H9 (cell line): ENCODE data around the gene SMO. TPM values are rescaled to one million over a fixed set of nuclear protein-coding genes. Genes with fewer than 3 reads are reported as not detected.

Experiments
- DNase-seq: peaks from one replicate; pipeline ENCODE4 v3.0.0-alpha.2; 2017
- H2AFZ ChIP-seq: one replicate; pipeline ENCODE4 v1.6.1; 2013; ENCODE audit warnings: mild to moderate bottlenecking, low read length, control low read depth, moderate library complexity
- H2AK5ac ChIP-seq: 2 replicates; pipeline ENCODE4 v1.6.1; 2013; ENCODE audit warnings: low read length, control low read depth, mixed read lengths; ENCODE audit not compliant: insufficient read length
- H2BK120ac ChIP-seq: one replicate; pipeline ENCODE4 v1.6.1; 2013; ENCODE audit warnings: low read depth, mild to moderate bottlenecking, low read length, control low read depth, inconsistent platforms; ENCODE audit not compliant: poor library complexity, severe bottlenecking
- H2BK12ac ChIP-seq: 2 replicates; pipeline ENCODE4 v1.6.1; 2013; ENCODE audit warnings: low read length, control low read depth, mixed read lengths, low read depth; ENCODE audit not compliant: insufficient read length
- H2BK15ac ChIP-seq: 2 replicates; pipeline ENCODE4 v1.6.1; 2013; ENCODE audit warnings: low read depth, low read length, control low read depth
- H2BK20ac ChIP-seq: one replicate; pipeline ENCODE4 v1.6.1; 2013; ENCODE audit warnings: low read depth, mild to moderate bottlenecking, low read length, control low read depth, inconsistent platforms; ENCODE audit not compliant: poor library complexity, severe bottlenecking
- H2BK5ac ChIP-seq: 2 replicates; pipeline ENCODE4 v1.6.1; 2013; ENCODE audit warnings: low read length, control low read depth, mixed read lengths; ENCODE audit not compliant: insufficient read length
- H3K14ac ChIP-seq: 2 replicates; pipeline ENCODE4 v1.6.1; 2013; ENCODE audit warnings: low read length, control low read depth; ENCODE audit not compliant: insufficient read depth
- H3K18ac ChIP-seq: 2 replicates; pipeline ENCODE4 v1.6.1; 2013; ENCODE audit warnings: low read depth, mild to moderate bottlenecking, mixed read lengths, low read length, control low read depth; ENCODE audit not compliant: insufficient read length
- H3K23ac ChIP-seq: 2 replicates; pipeline ENCODE4 v1.6.1; 2013; ENCODE audit warnings: low read length, control low read depth, mixed read lengths, low read depth; ENCODE audit not compliant: insufficient read length
- H3K23me2 ChIP-seq: 2 replicates; pipeline ENCODE4 v1.6.1; 2013; ENCODE audit warnings: low read depth, mild to moderate bottlenecking, mixed read lengths, low read length, control low read depth; ENCODE audit not compliant: insufficient read length, poor library complexity, severe bottlenecking
- H3K27ac ChIP-seq: 2 replicates; pipeline ENCODE4 v1.5.1; 2013; ENCODE audit warnings: low read length, control low read depth, mixed read lengths, low read depth; ENCODE audit not compliant: insufficient read length
- H3K27me3 ChIP-seq: 2 replicates; pipeline ENCODE4 v1.6.1; 2013; ENCODE audit warnings: low read length, control low read depth, inconsistent platforms; ENCODE audit not compliant: insufficient read depth
- H3K4ac ChIP-seq: 2 replicates; pipeline ENCODE4 v1.6.1; 2013; ENCODE audit warnings: low read depth, mild to moderate bottlenecking, control low read depth, inconsistent platforms, low read length, moderate library complexity
- H3K4me1 ChIP-seq: 2 replicates; pipeline ENCODE4 v1.6.1; 2013; ENCODE audit warnings: low read length, control low read depth, inconsistent platforms; ENCODE audit not compliant: insufficient read depth
- H3K4me2 ChIP-seq: 2 replicates; pipeline ENCODE4 v1.6.1; 2013; ENCODE audit warnings: low read length, control low read depth, mixed read lengths; ENCODE audit not compliant: insufficient read length, insufficient read depth
- H3K56ac ChIP-seq: 2 replicates; pipeline ENCODE4 v1.6.1; 2013; ENCODE audit warnings: low read depth, mild to moderate bottlenecking, mixed read lengths, low read length, control low read depth; ENCODE audit not compliant: insufficient read length
- H3K79me1 ChIP-seq: 2 replicates; pipeline ENCODE4 v1.6.1; 2013; ENCODE audit warnings: low read depth, mild to moderate bottlenecking, moderate library complexity, low read length, control low read depth, inconsistent platforms; ENCODE audit not compliant: insufficient read depth, poor library complexity, severe bottlenecking
- H3K79me2 ChIP-seq: 2 replicates; pipeline ENCODE4 v1.6.1; 2013; ENCODE audit warnings: low read length, control low read depth, inconsistent platforms; ENCODE audit not compliant: insufficient read depth
- H3K9ac ChIP-seq: 2 replicates; pipeline ENCODE4 v1.6.1; 2013; ENCODE audit warnings: low read length, control low read depth, mixed read lengths; ENCODE audit not compliant: insufficient read length; ENCODE audit errors: extremely low read depth
- H3K9me3 ChIP-seq: one replicate; pipeline ENCODE4 v1.6.1; 2013; ENCODE audit warnings: low read depth, low read length, inconsistent platforms; ENCODE audit not compliant: control insufficient read depth
- H3T11ph ChIP-seq: one replicate; pipeline ENCODE4 v1.6.1; 2013; ENCODE audit warnings: mild to moderate bottlenecking, low read length, control low read depth, inconsistent platforms
- H4K20me1 ChIP-seq: one replicate; pipeline ENCODE4 v1.6.1; 2013; ENCODE audit not compliant: control insufficient read depth, insufficient read length, insufficient read depth
- H4K5ac ChIP-seq: 2 replicates; pipeline ENCODE4 v1.6.1; 2013; ENCODE audit warnings: low read depth, mild to moderate bottlenecking, mixed read lengths, low read length, control low read depth; ENCODE audit not compliant: insufficient read length
- H4K8ac ChIP-seq: replicated peaks from 2 replicates; pipeline ENCODE4 v1.6.1; 2013; ENCODE audit warnings: low read length, control low read depth, mixed read lengths, low read depth; ENCODE audit not compliant: insufficient read length
- H4K91ac ChIP-seq: 2 replicates; pipeline ENCODE4 v1.6.1; 2013; ENCODE audit warnings: low read depth, mild to moderate bottlenecking, moderate library complexity, mixed read lengths, low read length, control low read depth; ENCODE audit not compliant: insufficient read length
- H3K27ac Mint-ChIP-seq, 3 experiments: 2 replicates in 2 of 3; 3 replicates in 1 of 3; pipeline ENCODE4 v1.8.0; 2020 to 2021; ENCODE audit warnings: mixed read lengths in 3 of 3, mild to moderate bottlenecking in 1 of 3, moderate library complexity in 1 of 3
- H3K27me3 Mint-ChIP-seq: 2 replicates; pipeline ENCODE4 v1.8.0; 2021; ENCODE audit warnings: low read depth, mild to moderate bottlenecking, moderate library complexity, mixed read lengths
- H3K36me3 Mint-ChIP-seq, 3 experiments: 2 replicates in 2 of 3; 3 replicates in 1 of 3; pipeline ENCODE4 v1.8.0; 2020 to 2021; ENCODE audit warnings: low read depth in 3 of 3, mixed read lengths in 3 of 3; ENCODE audit not compliant: insufficient read depth in 1 of 3
- H3K4me1 Mint-ChIP-seq, 2 experiments: 2 replicates each; pipeline ENCODE4 v1.8.0; 2020; ENCODE audit warnings: mixed read lengths in 2 of 2
- H3K4me3 Mint-ChIP-seq, 2 experiments: 2 replicates in 1 of 2; 3 replicates in 1 of 2; pipeline ENCODE4 v1.8.0; 2020 to 2021; ENCODE audit warnings: mild to moderate bottlenecking in 2 of 2, mixed read lengths in 2 of 2, moderate library complexity in 1 of 2
- H3K9me3 Mint-ChIP-seq, 2 experiments: 2 replicates in 1 of 2; 3 replicates in 1 of 2; pipeline ENCODE4 v1.8.0; 2020; ENCODE audit warnings: mild to moderate bottlenecking in 2 of 2, mixed read lengths in 2 of 2, moderate library complexity in 1 of 2
- CTCF ChIP-seq: fragments of 200-600 bp; sonication (generic); conservative IDR thresholded peaks from 3 replicates; pipeline ENCODE4 v1.8.0; 2021; ENCODE audit warnings: antibody characterized with exemption, mild to moderate bottlenecking
- WGBS: extraction: QIAGEN DNeasy Blood & Tissue Kit; methylation state at CpG from one replicate; pipeline ENCODE4 v1.1.7; 2013; ENCODE audit warnings: missing lambda C conversion rate, low lambda C conversion rate, mixed read lengths; ENCODE audit not compliant: insufficient read length; ENCODE audit errors: extremely low coverage; 5-methylcytosine and 5-hydroxymethylcytosine counted together
- total RNA-seq: library from RNA; stranded (reverse); gene quantifications from 2 replicates; pipeline ENCODE4 v1.2.1, GENCODE V29; 2021

SMO gene
- total RNA-seq, 1 experiment from 2014 or later = 66.8 TPM

- Histone ChIP-seq H3K79me1 (no peaks in the 10 kb centered on the region), H4K91ac (no peak overlapping the region), H3K4me2 (no peak overlapping the region), H3K56ac (no peak overlapping the region), H2BK15ac (no peak overlapping the region), H2AFZ (no peak overlapping the region), H2BK120ac (no peak overlapping the region), H4K20me1 (no peaks in the 10 kb centered on the region), H3K23ac (no peak overlapping the region), H3K14ac (no peak overlapping the region), H3K23me2 (no peaks in the 10 kb centered on the region), H2BK12ac (no peak overlapping the region), H2BK5ac (no peak overlapping the region), H2AK5ac (no peak overlapping the region), H4K8ac (no peak overlapping the region), H3T11ph (no peak overlapping the region), H3K4me1 (no peaks in the 10 kb centered on the region), H3K9ac (no peak overlapping the region), H3K9me3 (no peaks in the 10 kb centered on the region), H3K27me3 (no peaks in the 10 kb centered on the region), H3K4ac (no peak overlapping the region), H4K5ac (no peak overlapping the region), H3K79me2 (no peaks in the 10 kb centered on the region), H3K18ac (no peak overlapping the region), H2BK20ac (no peak overlapping the region), H3K27ac (no peak overlapping the region)
- no peak for DNase-seq
- no peak overlapping the region for H3K4me3 Mint-ChIP-seq
- 0 out of 4 replicates have a peak, but pooled peaks cover 0 to under 1% of the 10 kb centered on the region in 2 experiments for H3K4me1 Mint-ChIP-seq
- H3K36me3 Mint-ChIP-seq = peaks cover 27 to 71% (median 70%) of the 10 kb centered on the region in 3 experiments
- H3K27ac Mint-ChIP-seq = peak overlapping the region in 1 of 3 experiments; percentile 86; a peak in 2 of 7 replicates
- no CpG with 5 or more reads among the region's 9 CpGs for WGBS
- H3K9me3 Mint-ChIP-seq = no peaks in the 10 kb centered on the region; a peak in 1 of 5 replicates
- H3K27me3 Mint-ChIP-seq = no peaks in the 10 kb centered on the region
- no peak for TF ChIP-seq CTCF
These were observed 20.2 kb downstream of the SMO start for GRCh38 chr7:129208667-129209066.
